ENCODE measurements around the gene ASB10.
A peak's percentile ranks its signal among the peaks of the same experiment; 100 is the strongest.

Gene ASB10

DNA sequence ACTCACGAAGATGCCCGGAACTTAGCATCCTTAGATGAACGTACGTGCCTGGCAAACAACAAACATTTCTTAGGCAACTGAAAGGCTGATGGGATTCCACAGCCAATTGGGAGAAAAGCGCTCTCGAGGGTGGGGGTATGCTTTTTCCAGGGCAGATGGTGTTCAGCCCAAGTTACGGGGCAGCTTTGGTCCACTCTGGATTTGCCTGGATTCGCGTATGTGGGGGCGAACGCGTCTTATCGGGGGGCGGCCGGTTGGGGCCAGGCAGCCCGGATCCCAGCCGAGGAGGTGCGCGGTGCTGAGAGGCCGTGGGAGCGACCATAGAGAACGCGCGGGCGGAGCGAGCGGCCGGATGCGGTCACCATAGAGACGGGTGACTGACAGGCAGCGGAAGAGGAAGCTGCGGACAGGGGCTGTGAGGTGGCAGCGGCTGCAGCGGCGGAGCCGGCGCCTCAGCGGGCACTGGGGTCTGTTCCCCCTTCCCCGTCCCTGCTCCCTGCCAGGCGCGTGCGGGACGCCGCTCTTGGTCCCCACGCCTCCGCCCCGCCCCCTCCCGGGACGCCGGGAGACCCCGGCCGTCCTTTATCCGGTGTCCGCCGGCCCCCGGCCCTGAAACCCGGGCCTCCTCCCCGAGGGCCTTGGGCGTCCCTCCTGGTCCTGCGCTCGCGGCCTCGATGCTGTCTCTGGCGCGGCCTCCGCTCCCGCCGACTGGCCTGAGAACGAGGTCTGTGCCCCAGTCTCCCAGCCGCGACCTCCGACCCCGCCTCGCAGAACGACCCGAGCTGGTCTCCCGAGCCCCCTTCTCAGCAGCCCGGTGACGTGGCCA, 45.3 kb upstream of the ASB10 start, which contains the start of gene CHPF2:
Gene CHPF2 (plus strand): TSS at position 393 of the 826 bp plus-strand sequence. CDS start 1,529 bp downstream, outside the sequence.
- TF ChIP-seq, protein P1, sequence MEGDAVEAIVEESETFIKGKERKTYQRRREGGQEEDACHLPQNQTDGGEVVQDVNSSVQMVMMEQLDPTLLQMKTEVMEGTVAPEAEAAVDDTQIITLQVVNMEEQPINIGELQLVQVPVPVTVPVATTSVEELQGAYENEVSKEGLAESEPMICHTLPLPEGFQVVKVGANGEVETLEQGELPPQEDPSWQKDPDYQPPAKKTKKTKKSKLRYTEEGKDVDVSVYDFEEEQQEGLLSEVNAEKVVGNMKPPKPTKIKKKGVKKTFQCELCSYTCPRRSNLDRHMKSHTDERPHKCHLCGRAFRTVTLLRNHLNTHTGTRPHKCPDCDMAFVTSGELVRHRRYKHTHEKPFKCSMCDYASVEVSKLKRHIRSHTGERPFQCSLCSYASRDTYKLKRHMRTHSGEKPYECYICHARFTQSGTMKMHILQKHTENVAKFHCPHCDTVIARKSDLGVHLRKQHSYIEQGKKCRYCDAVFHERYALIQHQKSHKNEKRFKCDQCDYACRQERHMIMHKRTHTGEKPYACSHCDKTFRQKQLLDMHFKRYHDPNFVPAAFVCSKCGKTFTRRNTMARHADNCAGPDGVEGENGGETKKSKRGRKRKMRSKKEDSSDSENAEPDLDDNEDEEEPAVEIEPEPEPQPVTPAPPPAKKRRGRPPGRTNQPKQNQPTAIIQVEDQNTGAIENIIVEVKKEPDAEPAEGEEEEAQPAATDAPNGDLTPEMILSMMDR (IDR thresholded peaks at IDR 0.05; ENCODE audit: borderline replicate concordance, insufficient read depth, low read depth, low read length), result no peak
- H3K4me3 ChIP-seq (ENCODE audit: low read depth, low read length), result peak within 1 kb of the TSS; percentile 71

DNA sequence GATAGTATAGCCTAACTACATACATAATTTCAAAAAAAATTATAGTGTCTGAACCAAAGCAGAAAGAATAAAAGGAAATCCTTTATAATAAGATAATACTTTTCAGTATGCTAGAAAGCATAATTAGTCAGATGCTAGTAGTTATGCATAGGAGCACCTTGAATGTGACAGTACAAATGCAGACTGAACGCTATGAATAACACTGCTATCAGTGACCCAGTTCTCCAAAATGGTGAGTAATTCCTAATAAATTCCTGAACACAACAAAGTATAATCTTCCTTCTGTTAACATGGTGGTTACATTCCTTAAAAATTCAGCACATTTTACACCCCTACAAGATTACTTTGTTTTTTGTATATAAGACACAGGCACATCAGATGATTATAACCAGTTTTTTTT, 44.0 kb upstream of the ASB10 start:
- H3K4me3 ChIP-seq (ENCODE audit: low read depth, low read length), result no peak overlapping the region
- TF ChIP-seq, protein P1 (IDR thresholded peaks at IDR 0.05; ENCODE audit: borderline replicate concordance, insufficient read depth, low read depth, low read length), result no peak

DNA sequence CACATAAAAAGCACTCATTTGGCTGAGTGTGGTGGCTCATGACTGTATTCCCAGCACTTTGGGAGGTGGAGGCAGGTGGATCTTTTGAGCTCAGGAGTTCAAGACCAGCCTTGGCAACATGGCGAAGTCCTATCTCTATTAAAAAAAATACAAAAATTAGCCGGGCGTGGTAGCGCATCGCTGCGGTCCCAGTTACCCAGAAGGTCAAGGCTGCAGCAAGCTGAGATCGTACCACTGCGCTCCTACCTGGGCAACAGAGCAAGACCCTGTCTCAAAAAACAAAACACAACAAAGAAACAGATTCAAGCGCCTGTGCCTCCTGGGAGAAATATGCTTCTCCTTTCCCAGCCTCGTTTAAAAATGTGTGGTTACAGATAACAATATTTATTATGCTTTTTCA, 42.2 kb upstream of the ASB10 start:
- TF ChIP-seq, protein P1 (IDR thresholded peaks at IDR 0.05; ENCODE audit: borderline replicate concordance, insufficient read depth, low read depth, low read length), result no peak

DNA sequence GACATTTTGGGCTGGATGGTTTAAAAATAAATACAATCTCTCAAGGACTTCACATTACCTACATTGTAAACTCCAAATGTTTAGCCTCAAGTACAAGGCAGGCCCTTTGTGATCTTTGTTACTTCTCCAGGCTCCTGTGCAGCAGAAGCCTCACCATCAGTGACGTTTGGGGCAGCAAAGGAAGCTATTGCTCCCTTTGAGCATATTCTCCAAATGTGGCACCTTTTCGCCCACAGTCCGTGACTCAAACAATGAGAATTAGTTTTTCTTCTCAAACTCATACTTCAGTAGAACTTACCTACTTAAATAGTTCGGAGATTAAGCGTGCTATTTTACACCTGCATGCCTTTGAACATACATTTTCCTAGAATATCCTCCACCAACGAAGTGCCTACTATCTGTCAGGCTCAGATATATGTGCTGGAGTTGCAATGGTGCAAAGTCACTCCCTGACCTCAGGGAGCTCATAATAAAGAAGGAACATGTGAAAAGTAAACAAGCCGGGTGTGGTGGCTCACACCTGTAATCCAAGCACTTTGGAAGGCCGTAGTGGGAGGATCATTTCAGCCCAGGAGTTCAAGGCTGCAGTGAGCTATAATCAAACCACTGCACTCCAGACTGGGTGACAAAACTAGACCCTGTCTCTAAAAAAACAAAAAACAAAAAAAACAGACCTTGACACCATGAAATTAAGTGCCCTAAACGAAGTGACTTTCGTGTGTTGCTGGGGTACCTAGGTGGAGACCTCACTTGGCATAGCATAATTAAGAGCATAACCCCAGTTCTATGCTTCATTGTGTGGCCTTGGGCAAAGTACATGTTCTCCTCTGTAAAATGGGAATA, 41.2 kb upstream of the ASB10 start:
- no peak overlapping the region for H3K4me3 ChIP-seq (ENCODE audit: low read depth, low read length)
- TF ChIP-seq, protein P1 (IDR thresholded peaks at IDR 0.05; ENCODE audit: borderline replicate concordance, insufficient read depth, low read depth, low read length), result no peak

More for the DNA sequence above, 42.2 kb upstream of the ASB10 start:
- H3K4me3 ChIP-seq (ENCODE audit: low read depth, low read length), result no peak overlapping the region

DNA sequence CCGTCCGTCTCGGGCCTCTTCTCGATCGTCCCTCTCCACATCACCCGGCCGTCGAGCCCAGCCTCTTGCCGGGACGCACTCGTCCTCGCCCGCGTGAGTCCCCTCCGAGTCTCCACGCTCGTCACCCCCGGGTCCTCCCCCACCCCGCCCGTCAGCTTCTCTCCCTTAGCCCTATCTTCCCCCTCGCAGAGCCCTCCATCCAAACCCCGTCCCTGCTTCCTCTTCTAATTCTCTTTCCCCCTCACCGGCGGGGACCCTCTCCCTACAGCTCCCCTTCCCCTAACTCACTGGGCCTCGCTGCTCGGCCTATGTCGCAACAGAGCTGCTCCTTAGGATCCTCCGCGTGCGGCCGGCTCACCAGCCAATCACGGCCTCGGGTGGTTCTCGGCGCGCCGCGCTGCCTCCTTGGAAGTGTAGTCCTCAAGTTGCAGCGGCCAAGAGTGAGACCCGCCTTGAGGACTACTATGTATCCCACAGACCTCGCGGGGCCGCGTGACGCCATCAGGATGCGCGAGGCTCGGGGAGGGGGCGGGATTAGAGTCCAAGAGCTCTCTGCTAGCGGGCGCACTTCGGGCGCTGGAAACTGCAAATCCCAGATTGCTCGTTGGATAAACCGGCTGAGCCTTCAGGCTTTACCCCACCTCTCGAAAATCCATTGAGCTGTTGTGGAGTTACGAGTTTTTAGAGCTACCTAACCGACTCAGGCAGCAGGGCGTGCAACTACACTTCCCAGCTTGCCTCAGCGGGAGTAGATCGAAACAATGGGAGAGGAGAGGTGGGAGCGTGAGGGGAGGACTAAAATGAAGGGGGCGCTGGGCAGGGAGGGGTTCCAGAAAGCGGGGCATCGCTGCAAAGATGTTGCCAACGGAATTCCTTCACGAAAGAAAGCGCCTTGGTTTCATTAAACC, 40.1 kb upstream of the ASB10 start, which contains the start of gene ABCF2:
Gene ABCF2 (minus strand): TSS at position 331 of the 908 bp plus-strand sequence. CDS start 747 bp downstream, outside the sequence.
- TF ChIP-seq, protein P1 (IDR thresholded peaks at IDR 0.05; ENCODE audit: borderline replicate concordance, insufficient read depth, low read depth, low read length), result no peak

DNA sequence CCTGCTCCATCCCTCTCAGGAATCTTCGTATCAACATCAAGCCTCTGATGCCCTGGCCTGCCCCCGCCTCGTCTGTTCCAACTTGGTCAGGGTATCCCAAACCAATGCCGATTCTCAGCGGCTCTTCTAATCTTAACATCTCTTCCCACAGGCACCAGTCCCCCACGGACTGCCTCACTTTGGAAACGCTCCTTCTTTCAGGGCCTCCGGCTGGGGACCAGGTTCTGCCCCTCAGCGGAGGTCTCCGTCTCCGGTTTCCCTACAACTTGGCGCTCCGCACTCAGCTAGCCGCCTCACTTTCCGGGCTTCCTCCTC, 39.5 kb upstream of the ASB10 start:
- TF ChIP-seq, protein P1 (IDR thresholded peaks at IDR 0.05; ENCODE audit: borderline replicate concordance, insufficient read depth, low read depth, low read length), result no peak
- H3K4me3 ChIP-seq (ENCODE audit: low read depth, low read length), result peak overlapping the region; percentile 87

More for the DNA sequence above, 40.1 kb upstream of the ASB10 start, which contains the start of gene ABCF2:
- peak within 1 kb of the TSS; percentile 87 for H3K4me3 ChIP-seq (ENCODE audit: low read depth, low read length)

Measured in GM12875 (cell line).